WERI-Rb-1 (cell line): ENCODE measurements around the gene TM4SF18.

Experiments
- DNase-seq: peaks from one replicate; pipeline ENCODE4 v3.0.0-alpha.2; 2020
- H3K27ac ChIP-seq: fragments of 250-450 bp; sonication (Bioruptor Pico); 2 replicates; pipeline ENCODE4 v1.5.1; 2020; ENCODE audit warnings: mild to moderate bottlenecking, moderate library complexity
- H3K27me3 ChIP-seq: fragments of 250-450 bp; sonication (Bioruptor Pico); 2 replicates; pipeline ENCODE4 v1.5.1; 2021; ENCODE audit warnings: mild to moderate bottlenecking, low read depth, moderate library complexity; ENCODE audit not compliant: insufficient read depth, severe bottlenecking
- H3K36me3 ChIP-seq: fragments of 250-450 bp; sonication (Bioruptor Pico); 2 replicates; pipeline ENCODE4 v1.5.1; 2020; ENCODE audit warnings: mild to moderate bottlenecking, moderate library complexity
- H3K4me3 ChIP-seq: 2 replicates; pipeline ENCODE4 v1.5.1; 2011; ENCODE audit warnings: low read depth, mild to moderate bottlenecking, control low read depth, low read length
- H3K9me3 ChIP-seq: fragments of 250-450 bp; sonication (Bioruptor Pico); 2 replicates; pipeline ENCODE4 v1.5.1; 2021; ENCODE audit warnings: mild to moderate bottlenecking, moderate library complexity; ENCODE audit not compliant: severe bottlenecking
- TF ChIP-seq, protein P1 (sequence below): IDR thresholded peaks from 2 replicates; pipeline ENCODE4 v1.5.1; 2011; ENCODE audit warnings: low read depth, mild to moderate bottlenecking, control low read depth, inconsistent platforms, low read length

TM4SF18 gene

DNA sequence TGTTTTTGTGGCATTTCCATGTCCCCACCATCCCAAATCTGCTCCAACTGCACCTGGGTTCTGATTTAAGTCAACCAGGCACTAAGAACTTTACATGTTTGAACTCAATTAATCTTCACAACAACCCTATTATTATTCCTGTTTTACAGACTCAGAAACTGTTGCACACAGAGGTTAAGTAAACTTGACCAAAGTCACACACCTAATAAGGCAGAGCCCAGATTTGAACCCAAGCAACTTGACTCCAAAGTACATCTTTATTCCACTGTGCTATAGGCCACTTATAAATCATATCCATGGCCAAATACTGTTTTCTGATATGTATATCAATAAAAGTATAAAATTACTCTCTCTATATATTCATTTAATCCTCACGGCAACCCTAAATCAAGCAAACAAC lies 16.4 kb downstream of the TM4SF18 start:
- no peaks in the 10 kb centered on the region for H3K9me3 ChIP-seq
- no peak overlapping the region for H3K27ac ChIP-seq
- H3K36me3 ChIP-seq: no peaks in the 10 kb centered on the region
- TF ChIP-seq, protein P1, sequence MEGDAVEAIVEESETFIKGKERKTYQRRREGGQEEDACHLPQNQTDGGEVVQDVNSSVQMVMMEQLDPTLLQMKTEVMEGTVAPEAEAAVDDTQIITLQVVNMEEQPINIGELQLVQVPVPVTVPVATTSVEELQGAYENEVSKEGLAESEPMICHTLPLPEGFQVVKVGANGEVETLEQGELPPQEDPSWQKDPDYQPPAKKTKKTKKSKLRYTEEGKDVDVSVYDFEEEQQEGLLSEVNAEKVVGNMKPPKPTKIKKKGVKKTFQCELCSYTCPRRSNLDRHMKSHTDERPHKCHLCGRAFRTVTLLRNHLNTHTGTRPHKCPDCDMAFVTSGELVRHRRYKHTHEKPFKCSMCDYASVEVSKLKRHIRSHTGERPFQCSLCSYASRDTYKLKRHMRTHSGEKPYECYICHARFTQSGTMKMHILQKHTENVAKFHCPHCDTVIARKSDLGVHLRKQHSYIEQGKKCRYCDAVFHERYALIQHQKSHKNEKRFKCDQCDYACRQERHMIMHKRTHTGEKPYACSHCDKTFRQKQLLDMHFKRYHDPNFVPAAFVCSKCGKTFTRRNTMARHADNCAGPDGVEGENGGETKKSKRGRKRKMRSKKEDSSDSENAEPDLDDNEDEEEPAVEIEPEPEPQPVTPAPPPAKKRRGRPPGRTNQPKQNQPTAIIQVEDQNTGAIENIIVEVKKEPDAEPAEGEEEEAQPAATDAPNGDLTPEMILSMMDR: no peak
- DNase-seq: no peak
- no peak overlapping the region for H3K4me3 ChIP-seq
- H3K27me3 ChIP-seq: no peaks in the 10 kb centered on the region

DNA sequence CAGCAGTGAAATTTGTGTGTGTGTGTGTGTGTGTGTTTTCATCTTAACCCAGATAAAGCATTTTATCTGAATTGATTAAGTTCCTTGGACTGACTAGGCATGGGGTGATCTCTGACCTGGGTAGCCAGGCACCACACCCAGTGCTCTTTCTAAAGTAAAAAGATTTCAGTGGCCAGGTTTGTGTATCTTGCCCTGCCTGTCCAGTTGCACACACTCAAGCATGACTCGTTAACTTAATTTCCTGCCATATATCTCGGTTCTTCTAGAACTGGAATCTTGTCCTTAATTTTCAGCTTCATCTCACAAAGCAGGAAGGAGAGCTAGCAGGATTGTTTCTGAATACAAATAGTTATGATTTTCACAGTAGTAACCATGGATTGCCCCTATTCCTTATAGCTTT lies 17.0 kb downstream of the TM4SF18 start:
- Histone ChIP-seq H3K36me3 (no peaks in the 10 kb centered on the region), H3K4me3 (no peak overlapping the region), H3K9me3 (no peaks in the 10 kb centered on the region), H3K27ac (no peak overlapping the region), H3K27me3 (no peaks in the 10 kb centered on the region)
- DNase-seq: no peak
- TF ChIP-seq, protein P1: no peak

- TF ChIP-seq, protein P1: no peak
- H3K36me3 ChIP-seq: no peaks in the 10 kb centered on the region
- no peaks in the 10 kb centered on the region for H3K27me3 ChIP-seq
- H3K4me3 ChIP-seq: no peak overlapping the region
- DNase-seq: no peak
- no peaks in the 10 kb centered on the region for H3K9me3 ChIP-seq
- no peak overlapping the region for H3K27ac ChIP-seq
Measured at GRCh38 chr3:149315694-149316093, 17.7 kb downstream of the TM4SF18 start.

- H3K27ac ChIP-seq: no peak overlapping the region
- no peak for DNase-seq
- no peaks in the 10 kb centered on the region for H3K9me3 ChIP-seq
- no peaks in the 10 kb centered on the region for H3K36me3 ChIP-seq
- H3K27me3 ChIP-seq: no peaks in the 10 kb centered on the region
- no peak overlapping the region for H3K4me3 ChIP-seq
- TF ChIP-seq, protein P1: no peak
Measured at GRCh38 chr3:149314807-149315578, 18.4 kb downstream of the TM4SF18 start.

DNA sequence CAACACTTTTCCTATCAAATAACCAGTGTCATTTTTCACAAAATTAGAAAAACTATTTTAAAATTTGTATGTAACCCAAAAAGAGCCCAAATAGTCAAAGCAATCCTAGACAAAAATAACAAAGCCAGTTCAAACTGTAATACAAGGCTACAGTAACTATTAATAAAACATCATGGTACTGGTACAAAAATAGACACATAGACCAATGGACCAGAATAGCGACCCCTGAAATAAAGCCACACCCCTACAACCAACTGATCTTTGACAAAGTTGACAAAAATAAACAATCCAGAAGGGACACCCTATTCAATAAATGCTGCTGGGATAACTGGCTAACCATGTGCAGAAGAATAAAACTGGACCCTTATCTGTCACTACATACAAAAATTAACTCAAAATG lies 19.9 kb downstream of the TM4SF18 start:
- TF ChIP-seq, protein P1: no peak
- DNase-seq: no peak
- no peaks in the 10 kb centered on the region for H3K27me3 ChIP-seq
- no peak overlapping the region for H3K4me3 ChIP-seq
- no peak overlapping the region for H3K27ac ChIP-seq
- no peaks in the 10 kb centered on the region for H3K9me3 ChIP-seq
- H3K36me3 ChIP-seq: no peaks in the 10 kb centered on the region
